HepG2 (cell line): ENCODE measurements around the gene FGF19. TPM values are rescaled to one million over a fixed set of nuclear protein-coding genes. Genes with fewer than 3 reads are reported as not detected.

Experiments
- CBX1 ChIP-seq: IDR thresholded peaks from one replicate; pipeline ENCODE4 v1.6.1; 2016; ENCODE audit warnings: antibody characterized with exemption, low read depth
- CCAR2 ChIP-seq: fragments of 200-400 bp; formaldehyde crosslinking; optimal IDR thresholded peaks from 2 replicates; pipeline ENCODE3; 2018; ENCODE audit warnings: low read depth, mild to moderate bottlenecking, low read length, moderate library complexity
- FOXC1 ChIP-seq: sonication (generic); formaldehyde crosslinking; IDR thresholded peaks from 2 replicates; pipeline ENCODE4 v1.8.0; 2022; ENCODE audit warnings: mild to moderate bottlenecking, missing genetic modification reagents, borderline replicate concordance
- MAF1 ChIP-seq: sonication (generic); formaldehyde crosslinking; IDR thresholded peaks from 2 replicates; pipeline ENCODE4 v1.5.0; 2020; ENCODE audit warnings: missing genetic modification reagents, borderline replicate concordance
- MED13 ChIP-seq: sonication (generic); formaldehyde crosslinking; IDR thresholded peaks from 2 replicates; pipeline ENCODE4 v1.5.0; 2020; ENCODE audit warnings: missing genetic modification reagents
- MEIS2 ChIP-seq: sonication (generic); formaldehyde crosslinking; IDR thresholded peaks from 2 replicates; pipeline ENCODE4 v1.9.0; 2021; ENCODE audit warnings: mild to moderate bottlenecking, missing genetic modification reagents
- NFRKB ChIP-seq: fragments of 450-650 bp; IDR thresholded peaks from 2 replicates; pipeline ENCODE4 v1.6.1; 2017
- NFYB ChIP-seq: sonication (generic); formaldehyde crosslinking; IDR thresholded peaks from 2 replicates; pipeline ENCODE4 v1.4.0; 2020; ENCODE audit warnings: missing genetic modification reagents
- RFXAP ChIP-seq: sonication (generic); formaldehyde crosslinking; IDR thresholded peaks from 2 replicates; pipeline ENCODE4 v1.4.0; 2020; ENCODE audit warnings: missing genetic modification reagents, borderline replicate concordance
- SIX1 ChIP-seq: sonication (generic); formaldehyde crosslinking; IDR thresholded peaks from 2 replicates; pipeline ENCODE4 v1.4.0; 2020; ENCODE audit warnings: missing genetic modification reagents, borderline replicate concordance
- ZFP36L2 ChIP-seq: sonication (generic); formaldehyde crosslinking; IDR thresholded peaks from 2 replicates; pipeline ENCODE4 v1.4.0; 2020; ENCODE audit warnings: missing genetic modification reagents
- ZFYVE20 ChIP-seq: sonication (generic); formaldehyde crosslinking; IDR thresholded peaks from 2 replicates; pipeline ENCODE4 v1.8.0; 2023; ENCODE audit warnings: low read depth, mild to moderate bottlenecking, moderate library complexity, missing genetic modification reagents, borderline replicate concordance
- ZNF605 ChIP-seq: sonication (generic); formaldehyde crosslinking; IDR thresholded peaks from 2 replicates; pipeline ENCODE4 v1.8.0; 2022; ENCODE audit warnings: mild to moderate bottlenecking, missing genetic modification reagents
- ZNF646 ChIP-seq: sonication (generic); formaldehyde crosslinking; IDR thresholded peaks from 2 replicates; pipeline ENCODE4 v1.9.0; 2021; ENCODE audit warnings: mild to moderate bottlenecking, missing genetic modification reagents
- ZNF709 ChIP-seq: sonication (generic); formaldehyde crosslinking; IDR thresholded peaks from 2 replicates; pipeline ENCODE4 v1.5.0; 2020; ENCODE audit warnings: mild to moderate bottlenecking, missing genetic modification reagents
- ZNF781 ChIP-seq: sonication (generic); formaldehyde crosslinking; IDR thresholded peaks from 2 replicates; pipeline ENCODE4 v1.5.1; 2020; ENCODE audit warnings: borderline replicate concordance, mild to moderate bottlenecking, missing genetic modification reagents; ENCODE audit errors: not compliant biosample characterization
- polyA plus RNA-seq, 8 experiments: library from polyadenylated mRNA; depleted of rRNA in 3 of 8; stranded (reverse) in 7 of 8; unstranded in 1 of 8; fragments of >200 nt; fragmentation: Illumina TruSeq in 4 of 8; extraction: Trizol in 4 of 8; gene quantifications; 2 replicates each; pipeline versions ENCODE4 v1.2.1 to v1.2.3, GENCODE V29; 2011 to 2016; ENCODE audit warnings: low read depth in 4 of 8, missing spikeins in 1 of 8, mixed read lengths in 1 of 8; ENCODE audit not compliant: insufficient read depth in 1 of 8
- total RNA-seq, 5 experiments: library from RNA; depleted of rRNA; stranded (reverse); fragments of >200 nt; fragmentation: Illumina TruSeq; extraction: Trizol; gene quantifications; 2 replicates each; pipeline ENCODE4 v1.2.3, GENCODE V29; 2016; ENCODE audit warnings: low read depth in 1 of 5
- TF ChIP-seq, protein P1 (sequence below): sonication (generic); formaldehyde crosslinking; IDR thresholded peaks from 2 replicates; pipeline ENCODE4 v1.4.0; 2020; ENCODE audit warnings: missing genetic modification reagents, borderline replicate concordance
- TF ChIP-seq, protein P2 (sequence below): sonication (generic); formaldehyde crosslinking; IDR thresholded peaks from 2 replicates; pipeline ENCODE4 v1.5.1; 2020; ENCODE audit warnings: missing genetic modification reagents, mild to moderate bottlenecking, borderline replicate concordance

The FGF19 gene
- total and polyA plus RNA-seq, 2 of the 13 experiments (the other 11 are each of a cell fraction or from before 2014, with no cell fraction given) = 0.07 TPM; not detected in 1

- TF ChIP-seq ZNF781 (no peak), CBX1 (no peak), NFYB (CRISPR knock-in tag) (no peak), MED13 (CRISPR knock-in tag) (peak; percentile 48; the same call in 1 of the 2 replicates), SIX1 (CRISPR knock-in tag) (peak; percentile 65; the same call in 1 of the 2 replicates), ZNF709 (peak; percentile 78), MEIS2 (CRISPR knock-in tag) (peak; percentile 76; the same call in 1 of the 2 replicates), NFRKB (no peak), CCAR2 (no peak), ZFYVE20 (CRISPR knock-in tag) (no peak), FOXC1 (CRISPR knock-in tag) (peak; percentile 82; the same call in 1 of the 2 replicates), MAF1 (no peak), RFXAP (peak; percentile 49; the same call in 1 of the 2 replicates), ZNF646 (no peak), ZFP36L2 (CRISPR knock-in tag) (0 out of 2 replicates have a peak, but pooled peaks have one; percentile 28), ZNF605 (peak; percentile 89)
- TF ChIP-seq, protein P1, sequence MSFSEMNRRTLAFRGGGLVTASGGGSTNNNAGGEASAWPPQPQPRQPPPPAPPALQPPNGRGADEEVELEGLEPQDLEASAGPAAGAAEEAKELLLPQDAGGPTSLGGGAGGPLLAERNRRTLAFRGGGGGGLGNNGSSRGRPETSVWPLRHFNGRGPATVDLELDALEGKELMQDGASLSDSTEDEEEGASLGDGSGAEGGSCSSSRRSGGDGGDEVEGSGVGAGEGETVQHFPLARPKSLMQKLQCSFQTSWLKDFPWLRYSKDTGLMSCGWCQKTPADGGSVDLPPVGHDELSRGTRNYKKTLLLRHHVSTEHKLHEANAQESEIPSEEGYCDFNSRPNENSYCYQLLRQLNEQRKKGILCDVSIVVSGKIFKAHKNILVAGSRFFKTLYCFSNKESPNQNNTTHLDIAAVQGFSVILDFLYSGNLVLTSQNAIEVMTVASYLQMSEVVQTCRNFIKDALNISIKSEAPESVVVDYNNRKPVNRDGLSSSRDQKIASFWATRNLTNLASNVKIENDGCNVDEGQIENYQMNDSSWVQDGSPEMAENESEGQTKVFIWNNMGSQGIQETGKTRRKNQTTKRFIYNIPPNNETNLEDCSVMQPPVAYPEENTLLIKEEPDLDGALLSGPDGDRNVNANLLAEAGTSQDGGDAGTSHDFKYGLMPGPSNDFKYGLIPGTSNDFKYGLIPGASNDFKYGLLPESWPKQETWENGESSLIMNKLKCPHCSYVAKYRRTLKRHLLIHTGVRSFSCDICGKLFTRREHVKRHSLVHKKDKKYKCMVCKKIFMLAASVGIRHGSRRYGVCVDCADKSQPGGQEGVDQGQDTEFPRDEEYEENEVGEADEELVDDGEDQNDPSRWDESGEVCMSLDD (CRISPR knock-in tag) = peak; percentile 60; the same call in 1 of the 2 replicates
- TF ChIP-seq, protein P2, sequence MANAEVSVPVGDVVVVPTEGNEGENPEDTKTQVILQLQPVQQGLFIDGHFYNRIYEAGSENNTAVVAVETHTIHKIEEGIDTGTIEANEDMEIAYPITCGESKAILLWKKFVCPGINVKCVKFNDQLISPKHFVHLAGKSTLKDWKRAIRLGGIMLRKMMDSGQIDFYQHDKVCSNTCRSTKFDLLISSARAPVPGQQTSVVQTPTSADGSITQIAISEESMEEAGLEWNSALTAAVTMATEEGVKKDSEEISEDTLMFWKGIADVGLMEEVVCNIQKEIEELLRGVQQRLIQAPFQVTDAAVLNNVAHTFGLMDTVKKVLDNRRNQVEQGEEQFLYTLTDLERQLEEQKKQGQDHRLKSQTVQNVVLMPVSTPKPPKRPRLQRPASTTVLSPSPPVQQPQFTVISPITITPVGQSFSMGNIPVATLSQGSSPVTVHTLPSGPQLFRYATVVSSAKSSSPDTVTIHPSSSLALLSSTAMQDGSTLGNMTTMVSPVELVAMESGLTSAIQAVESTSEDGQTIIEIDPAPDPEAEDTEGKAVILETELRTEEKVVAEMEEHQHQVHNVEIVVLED = no peak
Observed at GRCh38 chr11:69657911-69658625, 45.8 kb downstream of the FGF19 start (continued).
